Fibroblast of skin of scalp (primary cell): ENCODE results near the gene AUTS2.
A peak's percentile ranks its signal among the peaks of the same experiment; 100 is the strongest.

Experiments
- DNase-seq: peaks from one replicate; pipeline ENCODE4 v3.0.0-alpha.2; 2013

AUTS2 gene

DNA sequence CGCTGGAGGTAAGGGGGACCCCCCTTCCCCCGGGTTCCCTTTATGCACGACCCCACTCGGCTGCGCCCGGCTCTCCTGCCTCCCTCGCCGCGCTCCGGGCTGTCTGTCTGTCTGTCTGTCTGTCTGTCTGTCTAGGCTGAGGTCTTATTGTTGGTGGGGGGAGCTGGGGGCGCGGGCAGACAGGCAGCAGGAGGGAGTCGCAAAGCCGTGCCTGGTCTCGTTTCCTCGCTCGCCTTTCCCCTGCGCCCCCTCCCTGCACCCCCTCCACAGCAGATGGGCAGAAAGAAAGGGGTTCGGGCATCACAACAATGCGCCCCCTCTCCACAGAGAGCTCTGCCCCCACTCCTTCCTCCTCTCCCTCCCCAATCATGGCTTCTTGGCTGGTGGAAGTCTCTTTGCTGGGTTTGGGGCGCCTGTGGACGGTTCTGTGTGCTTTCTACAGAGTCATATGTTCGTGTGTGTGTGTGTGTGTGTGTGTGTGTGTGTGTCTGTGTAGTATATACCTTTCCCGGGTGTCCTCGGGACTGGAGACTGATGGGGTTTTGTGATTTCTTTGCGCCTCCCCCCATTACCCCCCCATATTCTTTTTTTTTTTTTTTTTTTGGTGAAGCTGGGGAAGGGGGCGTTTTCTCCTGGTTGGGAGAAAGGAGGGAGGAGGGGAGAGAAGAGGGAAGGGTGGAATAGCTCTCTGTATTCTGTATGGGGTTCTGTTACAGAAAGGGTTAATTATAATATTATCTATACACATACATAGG is 1.9 kb downstream of the AUTS2 start:
- DNase-seq = peak; percentile 27

DNA sequence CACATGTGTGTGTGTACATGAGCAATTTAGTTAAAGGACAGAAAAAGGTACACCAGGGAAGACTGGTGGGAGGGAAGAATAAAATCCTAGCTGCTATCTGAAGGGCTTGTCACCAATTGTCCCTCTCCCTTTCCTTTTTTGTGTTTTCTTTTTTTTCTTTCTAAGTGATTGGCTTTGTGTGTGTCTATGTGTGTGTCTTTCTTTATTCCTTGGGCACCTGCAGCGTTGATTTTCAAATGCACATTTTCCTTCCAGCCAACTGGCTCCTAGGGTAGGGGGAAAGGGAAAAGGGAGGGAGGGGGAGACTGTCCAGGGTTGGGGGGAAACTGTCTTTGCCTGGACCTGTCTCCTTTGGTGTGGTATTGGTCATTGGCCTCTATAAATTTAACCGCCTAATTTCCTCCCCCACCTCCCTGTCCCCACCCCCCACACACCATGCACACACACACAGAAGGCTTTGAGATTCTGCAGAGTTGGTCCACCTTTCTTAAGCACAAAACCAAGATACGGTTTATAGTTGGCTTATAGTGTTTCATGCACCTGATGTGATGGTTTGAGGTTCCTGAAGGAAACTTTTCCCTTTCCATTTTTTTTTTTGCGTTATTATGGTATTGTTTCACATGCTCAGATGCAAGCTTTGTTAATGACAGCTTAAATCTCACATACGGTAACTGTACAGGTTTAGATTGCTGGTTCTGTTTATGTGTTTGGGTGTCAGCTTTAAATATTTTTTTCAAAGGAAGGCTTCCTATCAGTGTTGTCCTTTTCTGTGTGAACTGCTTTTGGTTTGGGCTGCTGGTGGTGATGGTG is 2.6 kb downstream of the AUTS2 start:
- DNase-seq = no peak

DNA sequence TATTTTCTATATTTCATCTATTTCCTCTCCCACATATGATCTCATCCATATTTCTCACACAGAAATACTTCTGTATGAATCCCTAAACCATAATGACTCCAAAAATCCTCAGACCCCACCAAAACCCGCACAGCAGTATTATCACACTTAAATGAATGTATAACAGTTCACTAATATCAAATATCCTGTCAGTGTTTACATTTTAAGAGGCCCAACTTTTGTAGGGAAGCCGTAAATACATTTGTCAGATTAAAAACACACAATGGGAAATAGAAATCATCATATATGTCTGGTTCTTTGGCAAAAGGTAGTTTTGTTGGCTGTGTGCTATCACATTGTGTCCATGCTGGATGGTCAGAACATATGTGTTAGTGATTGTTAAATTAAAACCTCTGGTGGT is 4.2 kb downstream of the AUTS2 start:
- DNase-seq = no peak

DNA sequence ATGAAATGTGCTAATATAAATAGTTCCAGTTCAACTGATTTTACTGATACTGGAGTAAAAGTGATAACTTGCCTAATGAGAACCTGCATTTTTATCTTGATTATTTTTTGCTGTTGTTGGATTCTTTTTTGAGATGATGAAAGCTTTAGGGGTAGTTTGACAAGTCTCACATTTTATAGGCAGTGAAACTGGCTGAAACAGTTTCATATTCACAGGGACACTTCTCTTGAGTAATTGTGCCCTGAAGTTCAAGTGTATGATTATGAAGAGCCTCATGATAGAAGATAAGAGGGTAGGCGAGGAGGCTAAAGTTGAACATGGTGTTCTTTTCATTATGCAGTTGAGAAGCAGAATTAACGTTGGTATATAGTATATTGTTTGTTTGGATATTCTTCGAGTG is 5.1 kb downstream of the AUTS2 start:
- DNase-seq = no peak

DNA sequence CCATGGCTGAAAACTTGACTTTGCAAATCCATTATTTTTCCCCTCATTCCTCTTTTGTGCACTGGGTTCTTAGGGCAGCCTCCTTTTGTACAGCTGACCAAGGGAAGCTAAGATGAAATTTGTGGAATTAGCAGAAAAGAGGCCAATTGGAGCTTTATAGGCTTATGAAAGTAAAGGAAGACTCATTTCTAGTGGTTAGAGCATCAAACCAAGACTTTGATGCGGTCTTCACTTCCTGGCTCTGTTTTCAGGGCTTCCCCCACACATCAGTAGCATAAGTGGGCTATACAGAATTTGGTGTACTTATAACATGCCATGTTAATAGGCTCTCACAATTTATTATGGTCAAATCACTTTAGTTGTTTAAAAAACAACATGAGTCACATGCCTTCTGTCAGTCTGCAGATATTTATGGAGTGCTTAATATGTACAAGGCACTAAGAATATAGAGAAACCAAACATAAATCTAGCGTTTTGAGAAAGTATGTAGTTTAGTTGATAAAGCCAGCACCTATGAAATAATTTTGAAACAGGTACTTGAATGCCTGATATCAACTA is 5.7 kb downstream of the AUTS2 start:
- DNase-seq = no peak

DNA sequence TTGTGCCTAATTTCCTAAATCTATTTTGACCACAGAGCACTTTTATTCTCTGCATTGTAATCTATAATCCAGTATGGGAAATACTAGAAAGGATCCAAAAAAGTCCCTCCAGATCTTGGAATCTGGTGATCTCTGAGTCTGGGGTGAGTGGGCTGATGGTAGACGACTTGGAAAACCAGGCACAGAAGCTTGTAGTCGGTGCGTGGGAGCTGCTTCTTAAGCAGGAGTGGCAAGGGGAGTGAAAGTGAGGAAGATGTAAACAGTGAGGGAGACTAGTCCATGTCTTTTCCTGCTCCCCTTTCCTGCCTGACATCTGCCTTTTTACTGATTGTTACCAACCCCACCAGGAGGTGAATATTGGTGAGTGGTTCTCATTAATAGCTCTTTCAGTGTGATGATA is 6.8 kb downstream of the AUTS2 start:
- no peak for DNase-seq

DNA sequence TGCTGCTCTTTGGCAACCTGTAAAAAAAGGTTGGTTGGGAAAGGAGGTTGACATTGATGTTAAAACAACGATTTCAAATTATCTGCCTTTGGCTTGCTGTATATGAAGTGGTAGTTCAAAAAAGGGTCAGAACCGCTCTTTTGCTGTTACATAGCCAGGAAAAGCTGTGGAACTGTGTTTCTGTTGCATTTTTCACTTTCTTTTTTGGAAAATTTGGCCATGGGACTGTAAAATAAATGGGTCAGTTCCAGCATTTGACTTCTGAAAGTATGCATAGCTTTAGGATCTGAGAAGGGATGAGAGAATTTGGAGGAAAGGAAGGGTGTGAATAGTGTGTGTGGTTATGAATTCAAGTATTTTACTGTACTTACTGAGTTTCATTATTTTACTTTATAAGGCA is 7.3 kb downstream of the AUTS2 start:
- no peak for DNase-seq

DNA sequence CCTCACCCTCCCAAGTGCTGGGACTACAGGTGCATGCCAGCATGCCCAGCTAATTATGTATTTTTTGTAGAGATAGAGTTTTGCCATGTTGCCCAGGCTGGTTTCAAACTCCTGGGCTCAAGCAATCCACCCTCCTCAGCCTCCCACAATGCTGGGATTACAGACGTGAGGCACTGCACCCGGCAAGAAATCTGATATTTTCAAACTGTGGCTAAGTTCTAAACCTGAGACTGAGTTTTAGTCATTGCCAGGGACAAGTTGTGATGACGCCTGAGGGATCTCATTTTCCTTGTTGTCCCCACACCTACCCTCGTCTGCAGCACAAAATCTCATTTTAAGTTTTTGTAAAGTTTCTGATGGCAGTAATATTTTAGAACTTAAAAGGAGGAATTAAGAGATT is 9.8 kb downstream of the AUTS2 start:
- DNase-seq = no peak

DNA sequence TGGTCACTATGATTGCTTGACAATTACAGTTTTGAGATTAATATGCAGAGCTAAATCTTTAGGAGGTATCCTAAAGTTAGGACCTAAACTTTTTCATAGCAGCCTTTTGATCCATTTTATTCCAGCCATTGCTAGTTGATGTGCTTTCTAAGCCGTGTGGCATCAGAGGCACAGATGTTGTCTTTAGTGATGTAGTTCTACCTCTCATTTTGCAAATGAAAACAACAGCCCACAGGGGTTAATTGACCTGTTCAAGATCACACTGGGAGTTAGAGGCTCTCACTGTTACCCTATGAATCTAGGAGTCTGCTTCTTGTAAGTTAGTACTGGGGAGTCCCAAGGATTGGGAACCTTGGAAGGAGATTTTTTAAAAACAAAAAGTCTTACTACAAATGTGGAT is 10.6 kb downstream of the AUTS2 start:
- DNase-seq = no peak

DNA sequence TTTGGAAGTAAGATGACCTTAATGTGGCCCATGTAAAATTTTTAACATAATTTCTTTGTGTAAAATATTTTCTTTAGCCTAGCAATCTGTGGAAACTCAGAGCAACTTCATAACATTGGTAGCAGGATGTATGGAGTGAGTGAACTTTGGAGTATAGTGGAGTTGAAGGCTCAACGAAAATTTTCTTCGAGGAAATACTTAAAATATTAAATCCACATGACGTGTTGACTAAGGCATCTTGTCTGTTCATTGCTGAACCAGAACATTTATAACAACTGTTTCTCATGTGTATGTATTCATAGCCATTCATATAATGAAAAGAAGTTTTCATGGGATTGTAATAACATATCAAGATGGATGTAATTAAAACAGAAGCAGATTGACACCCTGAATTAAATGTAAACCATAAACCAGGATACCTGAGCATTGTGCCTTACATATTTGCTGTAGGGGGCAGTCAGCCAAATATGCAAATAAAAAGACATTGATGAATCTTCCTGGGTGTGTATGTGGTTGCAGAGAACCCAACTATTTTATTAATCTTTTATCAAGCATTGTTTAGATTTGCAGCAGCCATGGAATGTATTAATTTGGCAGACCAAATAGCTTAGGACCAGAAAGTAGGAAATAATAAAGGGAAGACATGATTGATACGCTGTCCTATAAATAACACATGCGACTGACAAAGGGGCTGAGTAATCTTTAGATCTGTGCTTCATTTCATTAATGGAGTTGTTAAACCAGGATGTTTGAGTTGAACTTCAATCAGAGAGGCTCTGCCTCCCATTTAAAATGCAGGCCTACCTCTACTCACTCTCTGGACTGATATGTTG is 11.5 kb downstream of the AUTS2 start:
- DNase-seq = peak; percentile 73

DNA sequence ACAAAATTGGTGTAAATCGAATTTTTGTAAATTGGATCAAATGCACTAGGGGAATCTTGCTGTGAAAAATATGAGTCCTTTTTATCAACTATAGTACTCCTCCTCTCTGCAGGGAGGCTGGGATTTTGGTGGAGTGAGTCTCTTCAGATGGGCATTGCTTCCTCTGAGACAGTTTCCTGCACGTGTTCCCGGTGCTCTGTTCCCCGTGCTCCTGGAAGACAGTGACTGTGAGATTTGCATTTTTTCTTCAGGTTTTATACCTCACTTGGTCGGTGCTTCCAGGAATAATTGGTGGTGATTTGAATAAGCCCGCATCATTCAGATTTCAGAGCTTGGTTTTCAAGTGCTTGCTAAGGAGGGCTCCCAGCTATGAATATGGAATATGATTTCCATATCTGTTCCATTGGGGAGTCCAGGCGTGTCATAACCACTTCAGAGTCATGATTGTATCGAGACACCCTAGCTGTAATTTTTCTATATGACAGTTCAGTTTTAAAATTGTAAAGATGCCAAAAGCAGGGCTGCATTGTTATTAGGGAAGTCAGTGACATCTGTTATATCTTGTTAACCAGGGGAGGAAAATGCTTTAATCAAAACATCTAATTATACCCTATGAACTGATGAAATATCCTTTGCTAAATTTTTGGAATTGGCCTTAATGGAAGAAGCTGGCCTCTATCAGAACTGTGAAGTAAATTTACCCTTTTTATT is 12.3 kb downstream of the AUTS2 start:
- DNase-seq = no peak

DNA sequence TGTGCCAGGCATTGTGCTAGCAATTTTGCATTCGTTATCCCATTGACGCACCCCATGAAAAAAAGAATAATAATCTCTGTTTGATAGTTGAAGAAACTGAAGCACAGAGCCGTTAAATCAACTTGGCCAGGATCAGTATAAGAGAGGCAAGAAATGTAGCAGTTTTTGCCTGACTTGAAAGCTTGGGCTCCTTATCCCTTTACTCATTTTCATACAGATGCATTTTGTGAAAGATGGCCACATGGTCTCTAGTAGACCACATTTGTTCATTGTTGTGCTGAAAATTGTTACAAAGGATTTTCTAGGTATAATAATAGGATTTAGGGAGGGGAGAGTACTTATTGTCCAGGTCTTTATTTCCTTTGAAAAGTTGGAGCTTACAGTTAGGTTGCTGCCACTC is 14.7 kb downstream of the AUTS2 start:
- no peak for DNase-seq

DNA sequence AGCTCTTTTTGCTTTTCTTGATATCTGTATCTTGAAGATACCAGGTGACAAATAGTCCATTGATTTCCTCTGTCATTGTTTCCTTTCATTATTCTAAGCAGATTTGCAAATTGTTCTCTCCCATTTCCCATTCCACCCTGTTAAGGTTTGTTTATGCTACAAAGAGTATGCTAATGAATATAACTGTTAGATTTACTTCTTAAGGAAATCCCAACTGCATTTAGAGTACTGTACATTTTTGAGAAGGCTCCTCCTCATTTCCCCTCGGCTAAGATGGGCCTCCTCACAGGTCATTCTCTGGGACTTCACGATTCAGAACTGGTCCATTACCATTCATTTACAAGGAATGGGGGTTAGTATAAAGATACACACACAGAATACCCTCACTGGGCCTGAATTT is 15.6 kb downstream of the AUTS2 start:
- no peak for DNase-seq

DNA sequence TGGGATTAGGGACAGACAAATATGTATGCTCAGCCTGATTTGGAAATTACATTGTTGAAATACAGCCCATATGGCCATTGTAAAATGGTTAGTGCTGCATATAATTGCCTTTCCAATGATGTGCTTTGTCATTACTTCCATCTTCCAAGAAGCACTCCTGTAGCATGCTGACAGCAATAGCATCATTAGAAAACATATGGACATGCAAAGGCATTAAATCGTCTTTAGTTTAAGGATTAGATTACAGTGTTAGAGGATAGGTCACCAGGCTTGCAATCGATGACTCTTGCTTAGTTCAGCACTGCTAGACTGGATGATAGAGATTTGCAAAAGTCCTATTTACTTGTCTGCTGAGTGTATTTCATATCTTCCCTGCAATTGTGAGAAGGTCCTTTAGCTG is 17.4 kb downstream of the AUTS2 start:
- no peak for DNase-seq

DNA sequence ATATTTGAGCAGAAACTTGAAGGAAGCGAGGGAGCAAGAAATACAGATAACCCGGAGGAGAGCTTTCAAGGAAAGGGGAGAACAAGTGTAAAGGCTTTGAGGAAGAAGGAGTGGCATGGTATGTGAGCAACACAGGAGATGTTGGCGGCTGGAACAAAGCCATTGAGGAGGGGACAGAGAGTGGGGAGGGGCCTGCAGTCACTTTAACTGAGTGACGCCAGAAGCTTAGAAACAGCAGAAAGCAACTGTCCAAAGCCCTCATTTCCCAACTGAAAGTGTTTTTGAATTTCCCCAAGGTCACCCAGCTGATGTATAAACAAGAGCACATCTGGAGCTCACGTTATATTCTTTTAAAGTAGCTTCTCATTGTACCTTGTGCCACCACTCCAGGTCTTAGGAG is 19.1 kb downstream of the AUTS2 start:
- no peak for DNase-seq

DNA sequence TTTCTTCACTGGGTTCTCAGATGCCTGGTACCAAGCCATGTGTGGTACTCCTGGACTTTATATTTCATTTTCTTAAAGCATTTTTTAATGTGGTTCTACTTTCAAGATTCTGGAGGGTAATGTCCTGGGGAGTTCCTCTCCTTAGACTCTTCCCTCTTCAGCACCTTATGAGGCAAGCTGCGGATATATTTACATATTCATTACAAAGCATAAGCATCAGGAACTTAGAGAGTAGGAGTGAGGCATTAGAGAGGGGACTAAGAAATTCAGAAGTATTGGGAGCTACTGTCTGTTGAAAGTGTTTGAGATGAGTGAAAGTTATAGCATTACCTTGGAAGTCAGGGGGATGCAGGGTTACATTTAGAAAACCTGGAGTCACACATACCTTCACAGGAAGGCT is 20.8 kb downstream of the AUTS2 start:
- no peak for DNase-seq

DNA sequence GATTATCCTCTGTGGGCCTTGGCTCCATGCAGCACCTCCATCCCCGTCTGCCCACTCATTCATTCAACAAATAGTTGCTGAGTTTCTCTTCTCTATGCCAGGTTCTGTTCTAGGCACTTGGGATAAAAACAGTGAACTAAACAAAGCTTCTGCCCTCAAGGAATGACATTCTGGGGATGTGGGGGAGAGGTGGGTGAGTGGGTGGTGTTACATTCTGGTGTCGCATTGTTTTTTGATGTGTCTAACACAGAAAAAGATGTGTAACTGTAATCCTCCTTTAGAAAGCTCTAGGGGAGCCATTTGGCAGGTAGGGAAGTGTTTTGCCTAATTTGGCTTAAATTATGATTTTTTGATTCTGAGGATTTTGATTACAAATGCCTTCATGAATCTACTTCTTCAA is 21.4 kb downstream of the AUTS2 start:
- no peak for DNase-seq

DNA sequence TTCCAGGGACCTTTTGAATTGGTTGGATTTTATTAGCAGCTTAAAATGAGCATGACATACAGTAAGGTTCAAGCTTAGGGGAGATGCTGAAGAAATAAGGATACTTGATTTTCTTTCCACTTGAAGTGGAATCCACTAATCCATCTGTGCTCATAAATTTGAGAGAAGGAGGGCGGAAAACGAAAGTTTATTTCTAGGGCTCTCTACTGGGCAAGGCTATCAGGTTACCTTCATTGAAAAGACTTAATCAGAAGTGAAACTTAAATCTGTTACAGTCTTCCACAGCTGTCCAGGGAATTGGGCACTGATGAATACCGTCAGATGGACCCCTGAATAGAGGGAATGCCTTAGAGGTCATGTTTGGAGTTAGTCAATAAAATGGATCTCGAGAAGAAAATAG is 21.8 kb downstream of the AUTS2 start:
- DNase-seq = no peak

DNA sequence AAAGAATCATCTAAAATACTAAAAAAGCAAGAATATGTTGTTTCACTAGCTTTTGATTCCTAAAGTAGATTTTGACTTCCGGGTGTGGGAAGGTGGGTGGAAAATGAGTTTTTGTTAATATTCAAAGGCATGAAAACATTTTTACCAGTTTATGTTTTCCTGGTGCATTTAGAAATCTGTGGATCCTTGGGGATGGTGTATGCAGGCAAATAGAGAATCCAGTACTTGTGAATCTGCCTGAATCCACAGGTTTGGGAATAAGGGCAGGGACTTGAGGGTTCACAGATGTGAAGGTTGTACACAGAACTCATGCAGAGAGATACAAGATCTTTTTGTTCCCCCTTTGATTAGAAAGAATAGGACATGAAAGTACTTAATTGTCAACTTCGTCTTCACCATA is 22.4 kb downstream of the AUTS2 start:
- DNase-seq = no peak

DNA sequence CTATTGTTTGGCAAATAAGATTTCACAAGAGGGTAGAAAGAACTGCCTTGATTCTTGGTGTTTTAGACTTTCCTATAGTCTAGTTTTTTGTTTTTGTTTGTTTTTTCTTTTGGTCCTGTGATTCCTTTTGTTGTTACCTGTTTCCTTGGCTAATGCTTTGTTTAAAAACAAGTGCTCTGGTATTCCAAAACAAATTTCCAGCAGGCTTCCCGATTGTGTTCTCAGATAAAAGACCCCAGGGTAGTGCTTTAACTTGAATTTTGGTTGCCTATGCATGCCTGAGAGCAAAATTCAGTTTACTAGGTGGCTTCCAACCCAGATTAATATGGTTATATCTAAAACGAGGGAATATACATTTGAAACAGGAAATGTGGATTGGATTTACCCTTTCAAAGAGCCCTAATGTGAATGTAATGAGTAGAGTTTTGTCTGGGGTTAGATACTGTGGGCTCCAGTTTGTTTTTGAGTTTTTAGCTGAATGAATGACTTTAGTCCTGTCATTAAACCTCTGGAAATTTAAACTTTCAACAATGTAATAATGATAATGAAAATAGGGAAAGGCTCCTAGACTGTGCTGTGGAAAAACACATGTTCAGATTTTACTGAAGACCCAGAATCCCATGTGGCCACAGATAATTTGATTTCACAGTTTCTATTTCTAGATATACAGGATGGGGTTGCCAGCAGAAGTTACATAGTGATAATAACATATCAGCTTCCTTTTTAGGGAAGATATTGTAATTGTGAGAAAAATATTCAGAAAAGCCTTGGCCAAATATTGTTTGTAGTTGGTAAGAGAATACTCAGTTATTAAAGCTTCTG is 23.9 kb downstream of the AUTS2 start:
- DNase-seq = no peak

DNA sequence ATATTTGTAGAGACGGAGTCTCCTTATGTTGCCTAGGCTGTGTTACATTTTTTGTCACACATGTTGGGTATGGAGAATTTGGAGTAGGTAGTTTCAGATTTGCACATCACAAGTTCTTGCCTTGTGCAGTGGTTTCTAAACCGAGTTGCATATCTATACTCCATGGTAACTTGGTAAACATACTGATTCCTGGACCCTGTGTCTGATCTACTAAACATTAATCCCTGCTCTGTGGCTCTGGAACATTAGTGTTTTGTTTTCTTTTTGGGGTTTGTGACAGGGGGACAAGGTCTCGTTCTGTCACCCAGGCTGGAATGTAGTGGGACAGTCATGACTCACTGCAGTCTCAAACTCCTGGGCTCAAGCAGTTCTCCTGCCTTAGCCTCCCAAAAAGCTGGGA is 24.7 kb downstream of the AUTS2 start:
- peak; percentile 25 for DNase-seq
